ENCODE results near the gene KCTD12.

- TF ChIP-seq CTCF (IDR thresholded peaks at IDR 0.05), result no peak
- TF ChIP-seq POLR2AphosphoS5 (IDR thresholded peaks at IDR 0.05), result no peak
These were observed 55.4 kb downstream of the KCTD12 start for GRCh38 chr13:76830805-76831204.

Data from breast epithelium (tissue), 3 donors.